AG09319 (cell line): ENCODE measurements around the gene GAB3.

ENCODE experiments used
- DNase-seq: peaks from one replicate; pipeline ENCODE4 v3.0.0-alpha.2; 2010; ENCODE audit warnings: low read depth; ENCODE audit errors: extremely low read depth
- TF ChIP-seq, protein P1 (sequence below): IDR thresholded peaks from 2 replicates; pipeline ENCODE4 v1.5.1; 2011; ENCODE audit warnings: low read depth, mild to moderate bottlenecking, inconsistent platforms, low read length, moderate library complexity

GAB3 gene

DNA sequence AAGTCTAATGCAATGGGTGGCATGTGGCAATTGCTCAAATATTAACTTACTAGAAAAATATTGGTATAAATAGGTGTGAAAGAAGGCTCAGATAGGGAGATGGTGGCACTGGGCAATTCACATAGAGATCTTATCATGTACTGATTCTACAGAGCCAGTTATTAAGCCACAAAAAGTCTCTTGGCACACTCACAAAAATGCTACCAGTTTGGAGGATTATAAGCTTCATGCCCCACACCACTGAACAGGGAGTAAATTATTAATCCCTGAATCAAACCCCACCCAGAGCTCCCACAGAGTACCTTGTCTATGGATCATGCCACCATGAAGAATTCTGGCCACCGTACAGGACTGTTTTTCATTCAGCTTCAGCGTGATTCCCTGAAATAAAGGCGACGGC, 40.6 kb upstream of the GAB3 start:
- no peak for DNase-seq
- TF ChIP-seq, protein P1, sequence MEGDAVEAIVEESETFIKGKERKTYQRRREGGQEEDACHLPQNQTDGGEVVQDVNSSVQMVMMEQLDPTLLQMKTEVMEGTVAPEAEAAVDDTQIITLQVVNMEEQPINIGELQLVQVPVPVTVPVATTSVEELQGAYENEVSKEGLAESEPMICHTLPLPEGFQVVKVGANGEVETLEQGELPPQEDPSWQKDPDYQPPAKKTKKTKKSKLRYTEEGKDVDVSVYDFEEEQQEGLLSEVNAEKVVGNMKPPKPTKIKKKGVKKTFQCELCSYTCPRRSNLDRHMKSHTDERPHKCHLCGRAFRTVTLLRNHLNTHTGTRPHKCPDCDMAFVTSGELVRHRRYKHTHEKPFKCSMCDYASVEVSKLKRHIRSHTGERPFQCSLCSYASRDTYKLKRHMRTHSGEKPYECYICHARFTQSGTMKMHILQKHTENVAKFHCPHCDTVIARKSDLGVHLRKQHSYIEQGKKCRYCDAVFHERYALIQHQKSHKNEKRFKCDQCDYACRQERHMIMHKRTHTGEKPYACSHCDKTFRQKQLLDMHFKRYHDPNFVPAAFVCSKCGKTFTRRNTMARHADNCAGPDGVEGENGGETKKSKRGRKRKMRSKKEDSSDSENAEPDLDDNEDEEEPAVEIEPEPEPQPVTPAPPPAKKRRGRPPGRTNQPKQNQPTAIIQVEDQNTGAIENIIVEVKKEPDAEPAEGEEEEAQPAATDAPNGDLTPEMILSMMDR, result no peak

DNA sequence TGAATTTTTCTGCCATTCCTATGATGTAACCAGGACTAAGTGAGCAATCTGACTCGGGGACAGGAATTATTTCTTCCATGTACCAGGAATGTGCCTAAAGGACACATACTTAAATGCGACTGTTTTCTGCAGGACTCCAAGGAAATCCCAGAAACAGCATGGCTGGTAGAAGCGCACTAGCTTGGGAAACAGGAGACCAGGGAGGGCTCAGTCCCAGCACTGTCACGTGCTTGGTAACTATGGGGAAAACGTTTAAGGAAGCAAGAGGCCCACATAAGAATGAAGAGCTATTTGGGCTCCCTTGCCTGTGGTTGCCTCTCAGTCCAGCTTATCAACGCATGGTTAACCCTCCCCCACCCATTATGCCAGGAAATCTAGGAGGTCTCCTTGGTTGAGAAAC, 34.8 kb upstream of the GAB3 start:
- DNase-seq, result no peak
- TF ChIP-seq, protein P1, result no peak

DNA sequence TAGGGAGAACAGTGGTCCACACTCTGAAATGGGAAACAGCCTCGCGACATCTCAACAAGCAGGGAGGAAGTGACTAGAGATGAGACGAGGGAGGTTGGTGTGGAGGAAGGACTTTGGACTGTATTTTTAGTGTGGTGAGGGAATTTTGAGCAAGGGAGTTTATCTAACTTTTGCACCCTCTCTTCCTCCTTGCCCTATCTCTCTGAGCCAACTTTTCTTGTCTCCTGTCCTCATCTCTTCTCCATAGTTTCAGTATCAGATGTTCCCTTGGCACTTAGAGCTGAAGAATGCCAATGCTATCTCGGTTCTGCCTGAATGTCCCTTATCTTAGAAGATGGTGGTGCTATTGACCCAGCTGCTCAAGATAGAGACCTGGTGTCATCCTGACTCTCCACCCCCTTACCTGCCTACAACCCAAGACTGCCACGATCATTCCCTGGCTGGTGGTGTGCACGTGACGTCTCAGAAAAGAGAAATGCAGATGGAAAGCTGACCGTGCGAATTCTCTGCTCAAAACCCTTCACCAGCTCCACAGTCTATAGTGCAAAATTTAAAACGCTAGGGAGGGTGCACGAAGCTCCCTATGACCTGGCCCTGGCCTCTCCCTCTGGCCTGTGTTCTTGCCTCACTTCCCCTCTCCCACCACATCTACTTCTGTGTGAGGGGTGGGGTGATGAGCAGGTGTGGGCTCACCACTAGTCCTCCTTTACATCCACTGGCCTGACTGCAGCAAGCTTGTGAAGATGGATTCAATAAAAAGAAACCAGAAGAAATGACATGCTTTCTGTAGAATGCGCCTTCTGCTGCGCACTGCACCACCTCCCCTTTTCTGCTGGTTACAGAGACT, 33.5 kb upstream of the GAB3 start:
- TF ChIP-seq, protein P1, result no peak
- DNase-seq, result no peak

DNA sequence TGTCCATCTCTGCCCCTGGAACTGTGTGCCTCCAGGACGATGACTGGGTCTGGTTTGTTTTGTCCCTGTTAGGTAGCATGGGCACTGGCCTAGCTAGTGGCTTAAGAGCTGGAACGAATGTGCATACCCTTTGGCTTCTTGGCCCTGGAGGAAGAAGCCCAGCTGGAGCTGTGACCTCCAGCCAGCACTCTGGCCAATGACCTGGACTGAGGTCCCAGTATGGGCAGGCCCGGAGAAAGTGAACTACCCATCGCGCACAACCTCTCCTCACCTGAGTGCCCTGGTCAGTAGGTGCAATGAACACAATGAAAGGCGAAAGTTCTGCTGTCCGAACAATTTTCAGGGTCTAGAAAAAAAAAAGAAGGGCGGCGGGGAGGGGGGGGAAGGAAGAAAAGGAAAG, 30.1 kb upstream of the GAB3 start:
- TF ChIP-seq, protein P1, result no peak

DNA sequence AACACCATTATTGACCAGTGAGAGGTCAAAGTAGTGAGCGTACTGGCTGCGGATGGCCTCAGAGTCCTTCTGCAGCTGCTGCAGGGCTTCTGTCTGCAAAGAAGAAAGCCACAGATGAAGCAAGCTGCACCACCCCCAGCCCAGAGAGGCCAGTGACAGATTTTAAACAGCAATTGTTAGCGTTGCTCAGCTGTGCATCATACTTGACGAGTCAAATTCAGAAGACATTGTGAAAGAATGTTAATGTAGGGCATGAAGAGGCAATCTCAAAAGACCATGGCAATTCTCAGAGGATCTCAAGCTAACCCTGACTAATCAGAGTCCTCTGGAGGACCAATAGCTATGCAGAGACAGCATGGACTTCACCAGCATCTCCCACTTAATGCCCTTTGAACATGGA, 28.4 kb upstream of the GAB3 start:
- DNase-seq, result peak; percentile 11
- TF ChIP-seq, protein P1, result no peak

More for the DNA sequence above, 30.1 kb upstream of the GAB3 start:
- DNase-seq, result no peak

DNA sequence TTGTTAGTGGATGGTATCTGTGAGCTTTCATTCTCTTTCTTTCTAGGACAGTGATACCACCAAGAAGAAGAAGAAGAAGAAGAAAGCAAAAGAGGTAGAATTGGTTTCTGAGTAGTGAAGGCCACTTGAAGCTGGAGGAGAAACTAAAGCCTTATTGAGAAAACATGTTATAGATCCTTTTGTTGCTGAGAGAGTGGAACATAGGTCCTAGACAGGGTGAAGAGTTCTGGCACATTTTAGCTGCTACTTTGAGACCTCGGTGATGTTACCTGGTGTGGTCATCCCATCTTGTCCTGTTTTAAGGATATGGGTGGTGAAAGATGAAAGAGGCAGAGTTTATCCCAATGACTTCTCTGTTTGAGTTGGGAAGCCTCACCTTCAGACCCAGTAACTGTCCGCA, 25.9 kb upstream of the GAB3 start:
- TF ChIP-seq, protein P1, result no peak
- no peak for DNase-seq

DNA sequence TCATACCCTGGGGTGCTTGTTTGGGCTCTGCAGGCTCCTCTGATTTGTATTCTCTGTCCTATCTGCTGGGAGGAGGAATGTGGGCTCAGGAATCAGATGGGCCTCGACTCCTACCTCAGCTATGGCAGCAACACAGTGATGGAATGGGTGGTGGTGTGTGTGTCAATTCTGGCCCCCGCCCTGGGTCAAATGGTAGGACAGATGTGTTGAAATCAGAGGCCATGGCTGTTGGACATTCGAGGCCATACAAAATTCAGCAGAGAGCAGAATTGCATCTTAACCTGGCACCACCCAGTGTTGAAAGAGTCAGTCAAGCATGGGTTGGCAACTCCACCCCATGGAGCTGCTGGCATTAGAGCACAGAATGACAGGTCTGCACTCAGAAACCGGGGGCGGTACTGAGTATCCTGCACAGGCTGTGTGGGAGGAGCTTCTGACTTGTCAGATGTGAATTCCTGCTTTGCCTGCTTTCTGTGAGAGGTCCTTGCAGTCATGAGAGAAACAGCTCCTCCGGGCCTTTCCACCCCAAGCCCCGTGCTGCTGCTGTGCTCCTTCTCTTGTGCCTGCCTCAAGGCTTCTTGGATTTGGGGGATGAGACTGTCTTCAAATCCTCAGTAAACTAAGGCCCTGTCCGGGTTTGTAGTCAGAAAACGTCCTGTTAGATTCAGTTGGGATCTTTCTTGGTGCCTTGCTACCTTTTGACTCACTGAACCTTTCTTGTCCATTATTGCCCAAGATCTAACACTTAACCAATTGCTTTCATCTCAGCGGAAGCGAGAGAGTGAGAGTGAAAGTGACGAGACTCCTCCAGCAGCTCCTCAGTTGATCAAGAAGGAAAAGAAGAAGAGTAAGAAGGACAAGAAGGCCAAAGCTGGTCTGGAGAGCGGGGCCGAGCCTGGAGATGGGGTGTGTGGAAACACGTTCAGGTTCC, 24.8 kb upstream of the GAB3 start:
- TF ChIP-seq, protein P1, result no peak
- no peak for DNase-seq
